ENCODE data around the gene ELOVL3. TPM values are rescaled to one million over a fixed set of nuclear protein-coding genes. Genes with fewer than 3 reads are reported as not detected.
A peak's percentile ranks its signal among the peaks of the same experiment; 100 is the strongest.

The ELOVL3 gene
- total and polyA plus RNA-seq, 2 of the 13 experiments (the other 11 are each of a cell fraction or from before 2014, with no cell fraction given), result 0.58 to 0.69 TPM

GRCh38 chr10:102225646-102226541, at the start of gene ELOVL3 (continued):
- TF ChIP-seq PHF21A (CRISPR knock-in tag; IDR thresholded peaks at IDR 0.05) (peak; percentile 59; the same call in 1 of the 2 replicates), POLR2G (IDR thresholded peaks at IDR 0.05; ENCODE audit: low read depth, low read length) (no peak), MLX (CRISPR knock-in tag; IDR thresholded peaks at IDR 0.05) (peak; percentile 19; the same call in 1 of the 2 replicates), SRF (IDR thresholded peaks at IDR 0.05; ENCODE audit: low read depth, low read length) (no peak), AGO1 (IDR thresholded peaks at IDR 0.05; ENCODE audit: low read depth, low read length, poor library complexity, severe bottlenecking) (no peak), ZNF318 (CRISPR knock-in tag; IDR thresholded peaks at IDR 0.05) (peak; percentile 78; the same call in 1 of the 2 replicates), SNAPC4 (CRISPR knock-in tag; IDR thresholded peaks at IDR 0.05) (peak; percentile 76; the same call in 1 of the 2 replicates), ATF7 (IDR thresholded peaks at IDR 0.05) (no peak), ATF7 (CRISPR knock-in tag; IDR thresholded peaks at IDR 0.05) (peak; percentile 75), ZNF674 (CRISPR knock-in tag; IDR thresholded peaks at IDR 0.05; ENCODE audit: low read depth) (no peak), ZNF513 (CRISPR knock-in tag; conservative IDR thresholded peaks at IDR 0.05) (no peak), ZNF616 (CRISPR knock-in tag; IDR thresholded peaks at IDR 0.05; ENCODE audit: low read depth) (peak; percentile 91), KDM1A (CRISPR knock-in tag; IDR thresholded peaks at IDR 0.05) (no peak)

Data from HepG2 (cell line).